Measurements from ENCODE around the gene DMWD.

Gene DMWD

GRCh38 chr19:45781214-45782161, 11.2 kb downstream of the DMWD start:
- no peak for DNase-seq (ENCODE audit: low read depth)
- H3K4me3 ChIP-seq (ENCODE audit: low read length): peak overlapping the region; percentile 54
- TF ChIP-seq, protein P1, sequence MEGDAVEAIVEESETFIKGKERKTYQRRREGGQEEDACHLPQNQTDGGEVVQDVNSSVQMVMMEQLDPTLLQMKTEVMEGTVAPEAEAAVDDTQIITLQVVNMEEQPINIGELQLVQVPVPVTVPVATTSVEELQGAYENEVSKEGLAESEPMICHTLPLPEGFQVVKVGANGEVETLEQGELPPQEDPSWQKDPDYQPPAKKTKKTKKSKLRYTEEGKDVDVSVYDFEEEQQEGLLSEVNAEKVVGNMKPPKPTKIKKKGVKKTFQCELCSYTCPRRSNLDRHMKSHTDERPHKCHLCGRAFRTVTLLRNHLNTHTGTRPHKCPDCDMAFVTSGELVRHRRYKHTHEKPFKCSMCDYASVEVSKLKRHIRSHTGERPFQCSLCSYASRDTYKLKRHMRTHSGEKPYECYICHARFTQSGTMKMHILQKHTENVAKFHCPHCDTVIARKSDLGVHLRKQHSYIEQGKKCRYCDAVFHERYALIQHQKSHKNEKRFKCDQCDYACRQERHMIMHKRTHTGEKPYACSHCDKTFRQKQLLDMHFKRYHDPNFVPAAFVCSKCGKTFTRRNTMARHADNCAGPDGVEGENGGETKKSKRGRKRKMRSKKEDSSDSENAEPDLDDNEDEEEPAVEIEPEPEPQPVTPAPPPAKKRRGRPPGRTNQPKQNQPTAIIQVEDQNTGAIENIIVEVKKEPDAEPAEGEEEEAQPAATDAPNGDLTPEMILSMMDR (conservative IDR thresholded peaks at IDR 0.05; ENCODE audit: low read depth, low read length): no peak

DNA sequence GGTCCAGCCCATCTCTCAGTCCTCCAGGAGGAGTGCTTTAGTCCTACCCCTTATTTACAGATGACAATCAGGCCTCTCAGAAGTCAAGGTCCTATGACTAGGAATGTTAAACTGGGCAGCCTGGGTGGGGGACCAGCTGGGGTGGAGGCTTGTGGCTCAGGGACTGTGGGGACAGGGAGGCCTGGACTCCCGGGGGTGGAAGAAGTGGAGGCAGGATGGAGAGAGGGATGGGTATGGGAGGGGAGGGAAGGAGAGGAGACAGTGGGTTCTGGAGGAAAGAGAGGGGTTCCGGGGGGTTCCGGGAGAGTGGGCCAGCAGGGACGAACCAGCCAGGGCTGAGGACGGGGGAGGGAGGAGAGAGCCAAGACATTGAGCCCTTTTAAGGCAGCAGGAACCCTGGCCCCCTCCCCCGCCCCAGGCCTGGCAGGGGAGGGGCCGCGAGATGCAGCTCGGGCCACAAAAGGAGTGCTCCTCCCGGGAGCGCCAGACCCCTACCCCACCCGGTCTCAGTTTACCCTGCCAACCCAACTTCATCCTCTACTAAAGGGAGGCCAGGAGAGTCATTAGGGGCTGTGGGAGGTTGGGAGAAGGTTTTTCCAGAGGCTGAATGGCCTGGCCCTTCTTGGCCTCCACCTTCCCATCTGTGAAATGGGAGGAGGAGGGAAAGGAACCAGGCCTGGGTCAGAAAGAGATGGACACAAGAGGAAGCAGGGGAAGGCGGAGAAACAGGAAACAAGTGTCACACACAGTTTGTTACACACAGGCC, 12.0 kb downstream of the DMWD start:
- peak overlapping the region; percentile 54 for H3K4me3 ChIP-seq (ENCODE audit: low read length)
- TF ChIP-seq, protein P1 (conservative IDR thresholded peaks at IDR 0.05; ENCODE audit: low read depth, low read length): no peak
- DNase-seq (ENCODE audit: low read depth): no peak

DNA sequence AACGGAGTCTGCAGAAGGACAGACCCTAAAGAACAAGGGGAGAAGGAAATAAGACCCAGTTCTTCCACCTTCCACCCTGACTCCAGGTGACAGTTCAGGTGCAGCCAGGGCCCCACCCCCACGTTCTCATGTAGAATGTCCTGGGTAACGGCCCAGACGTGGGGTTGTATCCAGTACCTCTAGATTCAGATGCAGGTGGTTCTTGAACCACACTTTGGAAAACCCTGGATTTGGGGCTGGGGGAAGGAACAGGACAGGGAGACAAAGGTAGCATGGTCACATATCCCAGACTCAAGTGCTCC, 12.5 kb downstream of the DMWD start:
- TF ChIP-seq, protein P1 (conservative IDR thresholded peaks at IDR 0.05; ENCODE audit: low read depth, low read length): no peak

DNA sequence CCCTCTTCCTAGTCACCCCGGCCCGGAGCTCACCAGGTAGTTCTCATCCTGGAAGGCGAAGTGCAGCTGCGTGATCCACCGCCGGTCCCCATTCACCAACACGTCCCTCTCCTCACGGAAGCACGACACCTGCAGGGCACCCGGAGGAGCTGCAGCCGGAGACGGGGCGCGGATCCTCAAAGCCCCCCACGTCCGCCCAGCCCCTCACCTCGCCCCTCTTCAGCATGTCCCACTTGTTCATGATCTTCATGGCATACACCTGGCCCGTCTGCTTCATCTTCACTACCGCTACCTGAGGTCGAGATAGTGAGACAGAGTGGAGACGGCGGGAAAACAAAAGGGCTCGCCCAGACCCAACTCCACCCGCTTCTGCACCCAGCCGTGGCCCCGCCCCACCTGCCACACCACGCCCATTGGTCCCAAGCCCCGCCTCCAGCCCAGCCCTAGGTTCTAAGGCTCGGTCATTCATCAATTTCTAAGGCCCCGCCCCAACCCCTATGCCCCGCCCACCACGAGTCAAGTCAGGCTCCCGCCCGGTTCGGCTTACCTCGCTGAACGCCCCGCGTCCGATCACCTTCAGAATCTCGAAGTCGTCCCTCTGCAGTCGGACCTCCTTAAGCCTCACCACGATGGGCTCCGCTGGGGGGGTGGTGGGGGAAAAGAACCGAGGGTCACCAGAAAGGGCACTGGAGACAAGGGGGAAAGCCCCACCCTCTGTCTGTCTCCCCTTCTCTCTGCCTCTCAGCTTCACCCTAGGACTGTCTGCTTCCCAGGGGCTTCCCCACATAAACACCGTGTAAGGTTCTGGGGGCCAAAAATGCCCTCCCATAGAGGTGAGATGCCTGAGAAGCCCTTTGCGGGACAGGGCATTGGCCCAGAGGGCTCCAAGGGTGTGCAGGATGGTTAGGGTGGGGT, 13.2 kb downstream of the DMWD start:
- peak overlapping the region; percentile 10 for H3K4me3 ChIP-seq (ENCODE audit: low read length)
- no peak for DNase-seq (ENCODE audit: low read depth)
- TF ChIP-seq, protein P1 (conservative IDR thresholded peaks at IDR 0.05; ENCODE audit: low read depth, low read length): peak; percentile 54

More for the DNA sequence above, 12.5 kb downstream of the DMWD start:
- H3K4me3 ChIP-seq (ENCODE audit: low read length): no peak overlapping the region
- no peak for DNase-seq (ENCODE audit: low read depth)

- DNase-seq (ENCODE audit: low read depth): no peak
- no peak overlapping the region for H3K4me3 ChIP-seq (ENCODE audit: low read length)
- TF ChIP-seq, protein P1 (conservative IDR thresholded peaks at IDR 0.05; ENCODE audit: low read depth, low read length): no peak
Observed at GRCh38 chr19:45778010-45778661, 14.5 kb downstream of the DMWD start.

GRCh38 chr19:45777395-45777961, 15.2 kb downstream of the DMWD start:
- TF ChIP-seq, protein P1 (conservative IDR thresholded peaks at IDR 0.05; ENCODE audit: low read depth, low read length): no peak
- no peak for DNase-seq (ENCODE audit: low read depth)
- H3K4me3 ChIP-seq (ENCODE audit: low read length): no peak overlapping the region

All from retinal pigment epithelial cell (primary cell).